Ovary (tissue), 9 donors: ENCODE results near the gene CACNG4. TPM values are rescaled to one million over a fixed set of nuclear protein-coding genes. Genes with fewer than 3 reads are reported as not detected.

Source experiments
- DNase-seq, 5 donors: peaks; one replicate each; pipeline ENCODE4 v3.0.0-alpha.2; 2019 to 2020
- H3K27ac ChIP-seq, 2 donors: fragments of 200-600 bp; one replicate each; pipeline versions ENCODE4 v1.5.1 to v1.8.0; 2019 to 2022
- H3K27me3 ChIP-seq: fragments of 200-600 bp; one replicate; pipeline ENCODE4 v1.8.0; 2022
- H3K36me3 ChIP-seq: fragments of 200-600 bp; sonication (generic); one replicate; pipeline ENCODE4 v1.5.1; 2019
- H3K4me1 ChIP-seq: one replicate; pipeline ENCODE4 v1.8.1; 2013; ENCODE audit warnings: mild to moderate bottlenecking, moderate library complexity; ENCODE audit not compliant: insufficient read depth
- H3K4me3 ChIP-seq: fragments of 200-600 bp; sonication (generic); one replicate; pipeline ENCODE4 v1.5.1; 2017
- H3K9me3 ChIP-seq, 2 donors: fragments of 200-600 bp in 1 of 2; sonication (generic) in 1 of 2; one replicate each; pipeline versions ENCODE4 v1.5.1 to v1.8.1; 2013 to 2019; ENCODE audit warnings: mild to moderate bottlenecking in 1 of 2, moderate library complexity in 1 of 2
- EP300 ChIP-seq: sonication (generic); formaldehyde crosslinking; IDR thresholded peaks from one replicate; pipeline ENCODE4 v1.6.1; 2017; ENCODE audit warnings: antibody characterized with exemption
- POLR2A ChIP-seq: fragments of 450-650 bp; IDR thresholded peaks from one replicate; pipeline ENCODE4 v1.6.1; 2017; ENCODE audit warnings: antibody characterized with exemption, mild to moderate bottlenecking, moderate library complexity
- WGBS, 3 donors: extraction: QIAGEN DNeasy Blood & Tissue Kit in 1 of 3; methylation state at CpG; one replicate each; pipeline versions ENCODE4 v1.1.5 to v1.1.7; 2013 to 2017; 5-methylcytosine and 5-hydroxymethylcytosine counted together
- intact Hi-C, 4 donors: fragments of 100-400 bp; cut with DNase I; formaldehyde crosslinking; loops; one replicate each; pipeline versions ENCODE4 v1.11.0 to v1.15.1; 2022 to 2023
- polyA plus RNA-seq, 2 donors: library from polyadenylated mRNA; stranded (reverse); fragments of 200-250 nt in 1 of 2; fragments of 350-450 nt in 1 of 2; fragmentation: Illumina TruSeq in 1 of 2; extraction: RNeasy Lipid Tissue Mini Kit (QIAGEN cat#74804) in 1 of 2; gene quantifications; one replicate each; pipeline ENCODE4 v1.2.3, GENCODE V29; 2013 to 2014
- total RNA-seq, 7 donors: library from RNA; depleted of rRNA in 2 of 7; stranded (reverse); fragments of >200 nt in 2 of 7; fragmentation: NEBNext Ultra II Directional in 3 of 7; extraction: Animal tissue kit (Norgen Biotek cat#: 25700) in 3 of 7; gene quantifications; one replicate each; pipeline versions ENCODE4 v1.1.0 to v1.2.4, GENCODE V29; 2016 to 2023
- TF ChIP-seq, protein P1 (sequence below), 3 donors: fragments of 450-650 bp in 2 of 3; fragments of 200-600 bp in 1 of 3; IDR thresholded peaks; one replicate each; pipeline versions ENCODE4 v1.5.1 to v1.8.0; 2016 to 2022; ENCODE audit warnings: antibody characterized with exemption in 3 of 3, mild to moderate bottlenecking in 1 of 3
- donor health status: DM: no; HTN: no; CAD: no; lungs with moderate emphysema.
- donor health status: DM: no; HTN: no; CAD: no.
- donor health status: Bipolar disorder and iron deficiency.
- donor health status: DM: yes; HTN: yes; CAD: no.
- donor health status: DM: no; HTN: no; CAD: no.
- donor health status: DM: yes; HTN: yes; CAD: no.

The CACNG4 gene
- total and polyA plus RNA-seq, 9 donors: 0.02 to 4.9 (median 0.22) TPM; not detected in 2

GRCh38 chr17:67074781-67075180 is 110.3 kb downstream of the CACNG4 start:
- Histone ChIP-seq H3K27ac (no peak overlapping the region), H3K9me3 (no peaks in the 10 kb centered on the region), H3K4me3 (no peak overlapping the region), H3K4me1 (peaks cover 5% of the 10 kb centered on the region), H3K36me3 (no peaks in the 10 kb centered on the region), H3K27me3 (no peaks in the 10 kb centered on the region)
- TF ChIP-seq, protein P1, sequence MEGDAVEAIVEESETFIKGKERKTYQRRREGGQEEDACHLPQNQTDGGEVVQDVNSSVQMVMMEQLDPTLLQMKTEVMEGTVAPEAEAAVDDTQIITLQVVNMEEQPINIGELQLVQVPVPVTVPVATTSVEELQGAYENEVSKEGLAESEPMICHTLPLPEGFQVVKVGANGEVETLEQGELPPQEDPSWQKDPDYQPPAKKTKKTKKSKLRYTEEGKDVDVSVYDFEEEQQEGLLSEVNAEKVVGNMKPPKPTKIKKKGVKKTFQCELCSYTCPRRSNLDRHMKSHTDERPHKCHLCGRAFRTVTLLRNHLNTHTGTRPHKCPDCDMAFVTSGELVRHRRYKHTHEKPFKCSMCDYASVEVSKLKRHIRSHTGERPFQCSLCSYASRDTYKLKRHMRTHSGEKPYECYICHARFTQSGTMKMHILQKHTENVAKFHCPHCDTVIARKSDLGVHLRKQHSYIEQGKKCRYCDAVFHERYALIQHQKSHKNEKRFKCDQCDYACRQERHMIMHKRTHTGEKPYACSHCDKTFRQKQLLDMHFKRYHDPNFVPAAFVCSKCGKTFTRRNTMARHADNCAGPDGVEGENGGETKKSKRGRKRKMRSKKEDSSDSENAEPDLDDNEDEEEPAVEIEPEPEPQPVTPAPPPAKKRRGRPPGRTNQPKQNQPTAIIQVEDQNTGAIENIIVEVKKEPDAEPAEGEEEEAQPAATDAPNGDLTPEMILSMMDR (IDR thresholded peaks at IDR 0.05): no peak
- no peak for TF ChIP-seq EP300
- TF ChIP-seq POLR2A: no peak
- no peak for DNase-seq
- intact Hi-C loops: no loop called here
- 90 to 91% (median 91%) methylated on average over 3 of the region's 3 CpGs for WGBS, 3 donors

- no peaks in the 10 kb centered on the region for H3K27me3 ChIP-seq
- no peaks in the 10 kb centered on the region for H3K36me3 ChIP-seq
- 86 to 92% (median 90%) methylated on average over 7 of the region's 7 CpGs for WGBS, 3 donors
- peaks cover 5% of the 10 kb centered on the region for H3K4me1 ChIP-seq
- DNase-seq: no peak
- no peak overlapping the region for H3K27ac ChIP-seq
- no peak overlapping the region for H3K4me3 ChIP-seq
- H3K9me3 ChIP-seq: no peaks in the 10 kb centered on the region
- intact Hi-C loops: no loop called here
- TF ChIP-seq POLR2A (no peak), EP300 (no peak)
- TF ChIP-seq, protein P1 (IDR thresholded peaks at IDR 0.05): no peak
Measured at GRCh38 chr17:67076290-67076689, 111.8 kb downstream of the CACNG4 start.

DNA sequence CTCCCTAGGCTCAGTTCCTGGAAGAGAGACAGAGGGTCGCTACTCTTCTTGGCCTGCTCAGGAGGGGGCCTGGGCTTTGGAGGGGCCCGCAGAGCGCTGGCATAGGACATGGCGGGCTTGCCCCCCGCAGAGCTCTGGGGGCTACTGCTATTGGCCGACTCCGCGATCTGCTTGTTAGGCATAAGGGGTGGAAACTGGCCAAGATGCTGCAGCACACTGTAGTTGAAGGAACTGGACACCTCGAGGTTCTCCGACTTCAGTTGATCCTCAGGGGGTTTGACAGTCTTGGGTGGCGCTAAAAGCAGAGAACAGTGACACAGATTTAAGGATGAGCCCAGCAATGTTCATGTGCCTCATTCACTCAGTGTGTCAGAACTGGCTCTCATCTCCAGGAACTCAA is 113.8 kb downstream of the CACNG4 start:
- intact Hi-C loops: no loop called here
- no peak for DNase-seq
- 93 to 96% (median 95%) methylated on average over 11 of the region's 11 CpGs for WGBS, 3 donors
- Histone ChIP-seq H3K9me3 (no peaks in the 10 kb centered on the region), H3K4me1 (peaks cover 5% of the 10 kb centered on the region), H3K27ac (no peak overlapping the region), H3K36me3 (no peaks in the 10 kb centered on the region), H3K27me3 (no peaks in the 10 kb centered on the region), H3K4me3 (no peak overlapping the region)
- TF ChIP-seq EP300: no peak
- TF ChIP-seq, protein P1 (IDR thresholded peaks at IDR 0.05): no peak
- no peak for TF ChIP-seq POLR2A

GRCh38 chr17:67079491-67079890 is 115.0 kb downstream of the CACNG4 start:
- DNase-seq: no peak
- WGBS, 3 donors: 47 to 54% (median 53%) methylated on average over 2 of the region's 2 CpGs
- peaks cover 5% of the 10 kb centered on the region for H3K4me1 ChIP-seq
- no peaks in the 10 kb centered on the region for H3K9me3 ChIP-seq
- no peak overlapping the region for H3K27ac ChIP-seq
- no peaks in the 10 kb centered on the region for H3K27me3 ChIP-seq
- TF ChIP-seq POLR2A (no peak), EP300 (no peak)
- TF ChIP-seq, protein P1 (IDR thresholded peaks at IDR 0.05): no peak
- no peak overlapping the region for H3K4me3 ChIP-seq
- intact Hi-C loops: no loop called here
- no peaks in the 10 kb centered on the region for H3K36me3 ChIP-seq
